ENCODE results near the gene GPR158.

The GPR158 gene

GRCh38 chr10:25206693-25207414 is 32.1 kb downstream of the GPR158 start:
- ATAC-seq = no peak
- TF ChIP-seq ISL1 (CRISPR knock-in tag; IDR thresholded peaks at IDR 0.05) (peak; percentile 44; the same call in 1 of the 2 replicates), CSRNP3 (CRISPR knock-in tag; IDR thresholded peaks at IDR 0.05) (no peak)

GRCh38 chr10:25209618-25210017 is 34.8 kb downstream of the GPR158 start:
- no peak for ATAC-seq
- TF ChIP-seq PPARA (CRISPR knock-in tag; IDR thresholded peaks at IDR 0.05; ENCODE audit: borderline replicate concordance) (no peak), POU6F1 (CRISPR knock-in tag; IDR thresholded peaks at IDR 0.05; ENCODE audit: borderline replicate concordance, low read depth) (no peak), RARB (CRISPR knock-in tag; IDR thresholded peaks at IDR 0.05) (no peak), ARNTL (CRISPR knock-in tag; IDR thresholded peaks at IDR 0.05; ENCODE audit: borderline replicate concordance, low read depth) (no peak), PATZ1 (CRISPR knock-in tag; IDR thresholded peaks at IDR 0.05; ENCODE audit: borderline replicate concordance) (no peak), ZNF70 (CRISPR knock-in tag; IDR thresholded peaks at IDR 0.05) (no peak), ZC3H10 (CRISPR knock-in tag; IDR thresholded peaks at IDR 0.05) (no peak), TOX (CRISPR knock-in tag; IDR thresholded peaks at IDR 0.05; ENCODE audit: borderline replicate concordance) (no peak), ZFP3 (CRISPR knock-in tag; IDR thresholded peaks at IDR 0.05) (no peak), BACH2 (CRISPR knock-in tag; IDR thresholded peaks at IDR 0.05; ENCODE audit: borderline replicate concordance) (no peak), TSHZ2 (CRISPR knock-in tag; IDR thresholded peaks at IDR 0.05) (no peak), CREB5 (CRISPR knock-in tag; IDR thresholded peaks at IDR 0.05; ENCODE audit: low read depth) (no peak)

GRCh38 chr10:25210265-25210664 is 35.5 kb downstream of the GPR158 start:
- TF ChIP-seq CSRNP3 (CRISPR knock-in tag; IDR thresholded peaks at IDR 0.05) (no peak), POU6F1 (CRISPR knock-in tag; IDR thresholded peaks at IDR 0.05; ENCODE audit: borderline replicate concordance, low read depth) (no peak), ZNF565 (CRISPR knock-in tag; conservative IDR thresholded peaks at IDR 0.05; ENCODE audit: low read depth) (no peak), ARNTL (CRISPR knock-in tag; IDR thresholded peaks at IDR 0.05; ENCODE audit: borderline replicate concordance, low read depth) (no peak), ZNF70 (CRISPR knock-in tag; IDR thresholded peaks at IDR 0.05) (no peak), GLIS3 (CRISPR knock-in tag; IDR thresholded peaks at IDR 0.05) (no peak), TSHZ2 (CRISPR knock-in tag; IDR thresholded peaks at IDR 0.05) (no peak), ESRRG (CRISPR knock-in tag; IDR thresholded peaks at IDR 0.05) (no peak)

More at GRCh38 chr10:25210265-25210664, 35.5 kb downstream of the GPR158 start:
- no peak for ATAC-seq
